Endothelial cell of umbilical vein (primary cell): ENCODE measurements around the gene PRPH. TPM values are rescaled to one million over a fixed set of nuclear protein-coding genes. Genes with fewer than 3 reads are reported as not detected.

Experiments
- BruUV-seq: library from RNA; stranded (reverse); fragments of 400-500 nt; replicated peaks from 2 replicates; lab custom pipeline; 2021; lab: Mats Ljungman, UMichigan
- CTCF ChIA-PET: fragments of 300-600, 350-600 bp; sonication (Branson Sonifier 250); formaldehyde crosslinking; loops from one replicate; lab custom pipeline; 2021; ENCODE audit warnings: antibody characterized with exemption, inconsistent platforms; lab: Charles Lee
- POLR2A ChIA-PET: fragments of 300-600, 350-600 bp; sonication (Branson Sonifier 250); formaldehyde crosslinking; loops from one replicate; lab custom pipeline; 2021; ENCODE audit warnings: antibody characterized with exemption, inconsistent platforms; lab: Charles Lee
- DNase-seq: peaks from one replicate; pipeline ENCODE4 v3.0.0-alpha.2; 2011; ENCODE audit warnings: low read depth, low spot score
- FAIRE-seq: peaks from 2 replicates; lab custom pipeline; 2011; peaks lifted over from hg19 to GRCh38; lab: Jason Lieb, UNC
- H2AFZ ChIP-seq: 2 replicates; pipeline ENCODE4 v1.6.0; 2012; ENCODE audit warnings: low read depth, low read length, control low read depth, inconsistent platforms
- H3K27ac ChIP-seq: 2 replicates; pipeline ENCODE4 v1.5.1; 2011; ENCODE audit warnings: low read depth, mild to moderate bottlenecking, control low read depth, low read length, moderate library complexity; ENCODE audit not compliant: insufficient read depth
- H3K27me3 ChIP-seq, 2 experiments: 2 replicates each; pipeline versions ENCODE4 v1.6.0 to v1.6.1; 2011; ENCODE audit warnings: low read length in 2 of 2, mixed read lengths in 1 of 2; ENCODE audit not compliant: control insufficient read depth in 2 of 2, insufficient read depth in 2 of 2
- H3K36me3 ChIP-seq, 2 experiments: 2 replicates in 1 of 2; 3 replicates in 1 of 2; pipeline ENCODE4 v1.5.1; 2011; ENCODE audit warnings: low read length in 2 of 2, mild to moderate bottlenecking in 1 of 2, moderate library complexity in 1 of 2; ENCODE audit not compliant: control insufficient read depth in 2 of 2, insufficient read depth in 2 of 2; ENCODE audit errors: extremely low read depth in 1 of 2
- H3K4me1 ChIP-seq: 3 replicates; pipeline ENCODE4 v1.5.1; 2011; ENCODE audit warnings: mild to moderate bottlenecking, low read length; ENCODE audit not compliant: control insufficient read depth, insufficient read depth; ENCODE audit errors: extremely low read depth
- H3K4me2 ChIP-seq: 2 replicates; pipeline ENCODE4 v1.6.1; 2011; ENCODE audit warnings: low read length, control low read depth, mixed read lengths; ENCODE audit not compliant: insufficient read depth
- H3K4me3 ChIP-seq, 3 experiments: fragments of 200-600 bp in 1 of 3; sonication (generic), shearing (Covaris generic) in 1 of 3; replicated peaks in 1 of 3; 2 replicates each; pipeline ENCODE4 v1.5.1; 2011 to 2016; ENCODE audit warnings: control low read depth in 3 of 3, low read length in 3 of 3, mild to moderate bottlenecking in 2 of 3, inconsistent platforms in 1 of 3, low read depth in 1 of 3, moderate library complexity in 1 of 3; ENCODE audit not compliant: insufficient read depth in 1 of 3
- H3K79me2 ChIP-seq: 2 replicates; pipeline ENCODE4 v1.6.0; 2012; ENCODE audit warnings: low read length, inconsistent platforms; ENCODE audit not compliant: control insufficient read depth, insufficient read depth
- H3K9ac ChIP-seq: replicated peaks from 2 replicates; pipeline ENCODE3; 2011; ENCODE audit warnings: low read length, control low read depth; ENCODE audit not compliant: insufficient read depth; ENCODE audit errors: extremely low read depth
- H3K9me1 ChIP-seq: replicated peaks from 3 replicates; pipeline ENCODE4 v1.6.0; 2011; ENCODE audit warnings: mild to moderate bottlenecking, low read length; ENCODE audit not compliant: control insufficient read depth, insufficient read depth; ENCODE audit errors: extremely low read depth
- H3K9me3 ChIP-seq: replicated peaks from 2 replicates; pipeline ENCODE4 v1.5.1; 2012; ENCODE audit warnings: low read length, inconsistent platforms; ENCODE audit not compliant: control insufficient read depth, insufficient read depth
- H4K20me1 ChIP-seq: replicated peaks from 2 replicates; pipeline ENCODE3; 2011; ENCODE audit warnings: mild to moderate bottlenecking, low read length; ENCODE audit not compliant: control insufficient read depth, insufficient read depth; ENCODE audit errors: extremely low read depth
- EZH2 ChIP-seq: IDR thresholded peaks from 2 replicates; pipeline ENCODE4 v1.6.1; 2012; ENCODE audit warnings: borderline replicate concordance, low read depth, mild to moderate bottlenecking, moderate library complexity, low read length, inconsistent platforms; ENCODE audit not compliant: severe bottlenecking
- FOS ChIP-seq: IDR thresholded peaks from 2 replicates; pipeline ENCODE4 v1.6.1; 2011; ENCODE audit warnings: mild to moderate bottlenecking, low read length, moderate library complexity, borderline replicate concordance; ENCODE audit not compliant: insufficient read depth
- GATA2 ChIP-seq: IDR thresholded peaks from 2 replicates; pipeline ENCODE4 v1.7.0; 2011; ENCODE audit warnings: low read depth, mild to moderate bottlenecking, moderate library complexity, mixed read lengths, low read length; ENCODE audit not compliant: insufficient read length, insufficient read depth
- JUN ChIP-seq: IDR thresholded peaks from 2 replicates; pipeline ENCODE4 v1.6.1; 2011; ENCODE audit warnings: borderline replicate concordance, low read depth; ENCODE audit not compliant: insufficient read length, insufficient read depth
- MYC ChIP-seq: IDR thresholded peaks from one replicate; pipeline ENCODE4 v1.6.1; 2011; ENCODE audit warnings: mild to moderate bottlenecking, low read depth, low read length
- POLR2A ChIP-seq: IDR thresholded peaks from 2 replicates; pipeline ENCODE4 v1.6.1; 2012; ENCODE audit warnings: low read depth, mild to moderate bottlenecking, control low read depth, low read length
- POLR2AphosphoS5 ChIP-seq: IDR thresholded peaks from 2 replicates; pipeline ENCODE4 v1.6.1; 2012; ENCODE audit warnings: low read depth, mild to moderate bottlenecking, control low read depth, low read length, moderate library complexity; ENCODE audit not compliant: insufficient read depth
- dilution Hi-C: fragments of 300-500 bp; cut with MboI; formaldehyde crosslinking; loops from one replicate; pipeline ENCODE4 v1.15.0; 2019; ENCODE audit warnings: low sequenced_read_pairs; ENCODE audit not compliant: extremely low pct_ligation_motif_present
- intact Hi-C: fragments of 100-400 bp; cut with micrococcal nuclease; formaldehyde crosslinking; loops from one replicate; pipeline ENCODE4 v1.10.0; 2022
- polyA plus RNA-seq, 4 experiments: library from polyadenylated mRNA; depleted of rRNA in 3 of 4; stranded (reverse) in 3 of 4; unstranded in 1 of 4; fragments of >200 nt; gene quantifications; 2 replicates each; pipeline versions ENCODE4 v1.2.1 to v1.2.3, GENCODE V29; 2011 to 2012; ENCODE audit warnings: missing spikeins in 1 of 4
- total RNA-seq: library from RNA; stranded (reverse); gene quantifications from 2 replicates; pipeline ENCODE4 v1.2.3, GENCODE V29; 2021
- TF ChIP-seq, protein P1 (sequence below), 2 donors: IDR thresholded peaks; 1 replicate in 1 of 2; 2 replicates in 1 of 2; pipeline ENCODE4 v1.5.1; 2011; ENCODE audit warnings: low read length in 2 of 2, mild to moderate bottlenecking in 2 of 2, moderate library complexity in 2 of 2, control low read depth in 1 of 2, inconsistent platforms in 1 of 2, low read depth in 1 of 2; ENCODE audit not compliant: insufficient read depth in 1 of 2; ENCODE audit errors: extremely low read depth in 1 of 2
- TF ChIP-seq, protein P2 (sequence below): IDR thresholded peaks from 2 replicates; pipeline ENCODE4 v1.6.1; 2011; ENCODE audit not compliant: insufficient read depth, insufficient read length

The PRPH gene
- total and polyA plus RNA-seq, 2 donors (not counting 3 experiments of a cell fraction or from before 2014, with no cell fraction given), result not detected

DNA sequence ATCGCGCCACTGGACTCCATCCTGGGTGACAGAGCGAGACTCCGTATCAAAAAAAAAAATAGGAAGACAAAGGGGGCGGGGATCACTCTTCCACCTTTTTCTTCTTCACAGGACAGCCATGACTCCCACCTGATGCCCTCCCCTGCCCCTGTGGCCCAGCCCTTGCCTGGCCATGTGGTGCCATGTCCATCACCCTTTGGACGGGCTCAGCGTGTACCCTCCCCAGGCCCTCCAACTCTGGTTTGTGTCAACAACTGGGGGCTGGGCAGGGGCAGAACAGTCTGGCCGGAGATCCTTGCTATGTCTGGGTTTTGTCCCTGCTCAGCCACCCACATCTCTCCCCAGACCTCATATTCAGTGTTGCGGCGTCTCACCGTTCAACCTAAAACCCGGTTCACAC, 33.9 kb downstream of the PRPH start:
- Histone ChIP-seq H3K9ac (no peak overlapping the region), H3K4me1 (peaks cover 4% of the 10 kb centered on the region), H3K4me3 (no peak overlapping the region), H3K9me1 (no peaks in the 10 kb centered on the region), H3K4me2 (no peak overlapping the region), H3K27ac (no peak overlapping the region), H3K9me3 (no peaks in the 10 kb centered on the region), H3K27me3 (peaks cover 6 to 8% of the 10 kb centered on the region in 2 experiments), H3K79me2 (peaks cover 6% of the 10 kb centered on the region), H4K20me1 (no peaks in the 10 kb centered on the region), H3K36me3 (peaks cover 4 to 6% of the 10 kb centered on the region in 2 experiments), H2AFZ (no peak overlapping the region)
- BruUV-seq, result no TSS peak
- TF ChIP-seq, protein P1, sequence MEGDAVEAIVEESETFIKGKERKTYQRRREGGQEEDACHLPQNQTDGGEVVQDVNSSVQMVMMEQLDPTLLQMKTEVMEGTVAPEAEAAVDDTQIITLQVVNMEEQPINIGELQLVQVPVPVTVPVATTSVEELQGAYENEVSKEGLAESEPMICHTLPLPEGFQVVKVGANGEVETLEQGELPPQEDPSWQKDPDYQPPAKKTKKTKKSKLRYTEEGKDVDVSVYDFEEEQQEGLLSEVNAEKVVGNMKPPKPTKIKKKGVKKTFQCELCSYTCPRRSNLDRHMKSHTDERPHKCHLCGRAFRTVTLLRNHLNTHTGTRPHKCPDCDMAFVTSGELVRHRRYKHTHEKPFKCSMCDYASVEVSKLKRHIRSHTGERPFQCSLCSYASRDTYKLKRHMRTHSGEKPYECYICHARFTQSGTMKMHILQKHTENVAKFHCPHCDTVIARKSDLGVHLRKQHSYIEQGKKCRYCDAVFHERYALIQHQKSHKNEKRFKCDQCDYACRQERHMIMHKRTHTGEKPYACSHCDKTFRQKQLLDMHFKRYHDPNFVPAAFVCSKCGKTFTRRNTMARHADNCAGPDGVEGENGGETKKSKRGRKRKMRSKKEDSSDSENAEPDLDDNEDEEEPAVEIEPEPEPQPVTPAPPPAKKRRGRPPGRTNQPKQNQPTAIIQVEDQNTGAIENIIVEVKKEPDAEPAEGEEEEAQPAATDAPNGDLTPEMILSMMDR (IDR thresholded peaks at IDR 0.05; ENCODE audit: extremely low read depth in 1 of 2, insufficient read depth in 1 of 2, low read depth in 1 of 2, low read length in 2 of 2), result no peak
- TF ChIP-seq JUN, result no peak
- TF ChIP-seq POLR2AphosphoS5, result no peak
- TF ChIP-seq POLR2A, result no peak
- no peak for TF ChIP-seq GATA2
- no peak for TF ChIP-seq FOS
- TF ChIP-seq, protein P2, sequence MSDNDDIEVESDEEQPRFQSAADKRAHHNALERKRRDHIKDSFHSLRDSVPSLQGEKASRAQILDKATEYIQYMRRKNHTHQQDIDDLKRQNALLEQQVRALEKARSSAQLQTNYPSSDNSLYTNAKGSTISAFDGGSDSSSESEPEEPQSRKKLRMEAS, result no peak
- TF ChIP-seq EZH2, result no peak
- TF ChIP-seq MYC, result no peak
- dilution Hi-C loops (no loop called here), intact Hi-C loops (no loop called here)
- DNase-seq (no peak), FAIRE-seq (no peak)
- ChIA-PET POLR2A (no interaction called here), CTCF (interaction anchor here (0.8 to 1.6 kb wide), 4 partner anchors 11 to 251 kb away, joined by 3 to 11 read pairs (median 5); no protein-coding TSS in a partner anchor)
